ENCODE measurements around the gene PLP1.
"Not testable (repeated sequence)": the region's sequence is repeated elsewhere in the genome, so short reads cannot be mapped to it uniquely, and the experiment has no call there.

Gene PLP1

GRCh38 chrX:103780336-103781061, 3.9 kb downstream of the PLP1 start:
- no peak for DNase-seq (ENCODE audit: low read depth)

DNA sequence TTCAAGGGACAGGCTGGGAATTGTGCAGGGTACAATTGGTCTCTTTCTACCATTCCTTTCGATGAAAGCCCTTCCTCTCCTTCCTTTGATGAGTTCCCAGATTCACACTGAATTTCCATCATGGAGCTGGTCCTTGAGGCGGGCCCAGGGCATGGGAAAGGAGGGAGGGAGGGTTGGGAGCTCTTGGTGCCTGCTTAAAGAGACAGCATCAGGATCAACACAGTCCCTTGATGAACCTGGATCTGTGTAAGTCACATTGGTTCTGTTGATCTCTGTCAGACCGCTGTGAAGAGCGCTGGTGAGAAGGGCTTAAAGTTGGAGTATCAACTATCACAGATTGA, 4.4 kb downstream of the PLP1 start:
- DNase-seq (ENCODE audit: low read depth), result no peak

DNA sequence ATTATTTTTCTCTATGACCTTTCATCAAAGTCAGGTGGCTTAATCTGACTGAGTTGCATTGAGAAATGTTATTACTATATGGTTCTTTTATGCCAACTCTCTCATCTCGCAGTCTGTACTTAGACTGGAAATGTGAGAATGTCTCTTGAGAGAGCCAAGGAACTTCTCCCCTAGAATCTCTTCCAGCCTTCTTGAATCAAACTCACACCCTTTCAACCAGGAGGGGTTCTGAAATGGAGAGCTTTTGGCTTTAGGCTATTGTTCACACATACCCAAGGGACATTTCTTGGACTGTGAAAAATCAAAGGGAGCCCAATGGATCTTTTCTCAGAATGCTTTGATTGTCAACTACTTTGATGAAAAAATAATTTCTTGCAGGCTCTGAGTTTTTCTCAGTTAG, 5.1 kb downstream of the PLP1 start:
- DNase-seq (ENCODE audit: low read depth), result no peak

GRCh38 chrX:103782640-103783039, 6.0 kb downstream of the PLP1 start:
- DNase-seq (ENCODE audit: low read depth), result no peak

DNA sequence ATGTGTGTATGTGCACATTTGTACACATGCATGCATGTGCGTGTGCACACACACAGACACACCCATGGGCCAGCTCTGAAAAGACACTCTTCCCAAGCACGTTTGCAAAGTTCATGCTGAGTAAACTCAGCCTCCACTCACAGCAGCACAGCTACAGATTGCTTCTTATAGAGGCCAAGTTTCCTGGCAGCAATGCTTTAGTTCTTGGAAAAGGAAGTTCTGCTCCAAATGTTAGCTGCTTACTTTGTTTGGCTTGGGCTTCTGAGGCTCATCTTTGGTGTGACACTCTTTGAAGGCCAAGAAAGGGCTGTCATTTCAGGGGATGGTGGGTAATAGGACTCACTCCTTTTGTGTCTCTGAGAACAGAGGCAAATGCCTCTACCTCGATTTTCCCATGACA, 6.6 kb downstream of the PLP1 start:
- no peak for DNase-seq (ENCODE audit: low read depth)

- DNase-seq (ENCODE audit: low read depth), result no peak
These were observed 7.3 kb downstream of the PLP1 start for GRCh38 chrX:103783971-103784370.

- no peak for DNase-seq (ENCODE audit: low read depth)
These were observed 12.4 kb downstream of the PLP1 start for GRCh38 chrX:103789004-103789403.

GRCh38 chrX:103791228-103791627, 14.6 kb downstream of the PLP1 start:
- no peak for DNase-seq (ENCODE audit: low read depth)

DNA sequence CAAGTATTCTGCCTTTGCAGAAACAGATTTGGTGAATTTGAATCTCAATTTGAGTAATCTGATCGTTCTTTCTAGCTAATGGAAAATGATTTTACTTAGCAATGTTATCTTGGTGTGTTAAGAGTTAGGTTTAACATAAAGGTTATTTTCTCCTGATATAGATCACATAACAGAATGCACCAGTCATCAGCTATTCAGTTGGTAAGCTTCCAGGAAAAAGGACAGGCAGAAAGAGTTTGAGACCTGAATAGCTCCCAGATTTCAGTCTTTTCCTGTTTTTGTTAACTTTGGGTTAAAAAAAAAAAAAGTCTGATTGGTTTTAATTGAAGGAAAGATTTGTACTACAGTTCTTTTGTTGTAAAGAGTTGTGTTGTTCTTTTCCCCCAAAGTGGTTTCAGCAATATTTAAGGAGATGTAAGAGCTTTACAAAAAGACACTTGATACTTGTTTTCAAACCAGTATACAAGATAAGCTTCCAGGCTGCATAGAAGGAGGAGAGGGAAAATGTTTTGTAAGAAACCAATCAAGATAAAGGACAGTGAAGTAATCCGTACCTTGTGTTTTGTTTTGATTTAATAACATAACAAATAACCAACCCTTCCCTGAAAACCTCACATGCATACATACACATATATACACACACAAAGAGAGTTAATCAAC, 15.3 kb downstream of the PLP1 start:
- no peak for DNase-seq (ENCODE audit: low read depth)

- DNase-seq (ENCODE audit: low read depth), result peak; percentile 60
These were observed 16.4 kb downstream of the PLP1 start for GRCh38 chrX:103792916-103793544.

DNA sequence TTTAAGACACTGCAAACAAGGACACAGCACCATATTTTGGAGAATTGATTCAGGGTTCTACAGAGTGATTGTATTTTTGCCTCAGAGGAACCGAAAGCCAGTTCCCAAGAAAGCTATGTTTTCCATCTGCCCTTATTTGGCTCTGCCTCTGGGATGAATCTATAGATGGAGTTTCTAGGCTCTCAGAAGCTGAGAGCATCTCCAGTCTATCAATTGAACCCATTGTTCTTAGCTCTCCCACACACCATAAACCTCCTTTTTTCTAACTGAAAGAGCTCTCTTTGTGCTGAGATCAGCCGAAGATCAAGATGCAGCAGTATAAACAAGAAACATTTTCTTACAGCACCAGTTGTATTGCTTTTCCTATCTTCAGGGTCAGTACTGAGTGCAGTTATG, 16.9 kb downstream of the PLP1 start:
- no peak for DNase-seq (ENCODE audit: low read depth)

- DNase-seq (ENCODE audit: low read depth), result no peak
These were observed 17.5 kb downstream of the PLP1 start for GRCh38 chrX:103794119-103794518.

DNA sequence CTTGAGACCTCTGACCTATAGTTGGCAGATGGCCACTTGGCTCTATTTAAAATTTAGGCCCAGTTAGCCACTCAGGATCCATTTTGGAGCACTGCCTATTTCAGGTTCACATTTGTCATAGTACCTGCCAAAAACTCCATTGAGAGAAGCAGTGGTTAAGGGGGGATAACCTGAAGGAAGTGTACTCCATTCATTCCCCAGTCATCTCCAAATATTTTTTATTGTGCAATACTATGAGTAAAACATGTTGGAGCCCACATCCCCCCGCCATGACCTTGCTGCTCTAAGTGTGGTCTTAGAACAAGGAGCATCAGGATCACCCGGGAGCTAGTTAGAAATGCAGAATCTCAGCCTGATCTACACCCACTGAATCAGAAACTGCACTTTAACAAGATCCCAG, 21.1 kb downstream of the PLP1 start:
- no peak for DNase-seq (ENCODE audit: low read depth)

DNA sequence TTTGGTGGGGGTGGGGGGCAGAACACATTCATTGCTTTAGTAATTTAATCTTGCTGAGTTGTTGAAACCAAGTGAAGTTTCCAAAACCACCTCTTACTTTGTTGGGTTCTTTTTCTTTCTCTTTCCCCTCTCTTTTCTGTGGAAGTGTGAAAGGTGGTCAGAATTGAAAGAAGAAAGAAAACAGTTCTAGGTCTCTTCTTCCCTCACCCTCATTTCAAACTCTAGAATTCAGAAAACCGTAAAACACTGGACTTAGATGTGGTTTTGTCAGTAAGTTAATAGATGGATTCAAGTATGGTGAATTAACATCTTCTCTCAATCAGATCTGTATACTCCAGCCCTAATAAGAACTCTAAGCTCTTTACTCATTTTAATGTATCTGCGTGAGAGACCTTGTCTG, 23.7 kb downstream of the PLP1 start:
- no peak for DNase-seq (ENCODE audit: low read depth)

- no peak for DNase-seq (ENCODE audit: low read depth)
These were observed 29.2 kb downstream of the PLP1 start for GRCh38 chrX:103805860-103806259.

DNA sequence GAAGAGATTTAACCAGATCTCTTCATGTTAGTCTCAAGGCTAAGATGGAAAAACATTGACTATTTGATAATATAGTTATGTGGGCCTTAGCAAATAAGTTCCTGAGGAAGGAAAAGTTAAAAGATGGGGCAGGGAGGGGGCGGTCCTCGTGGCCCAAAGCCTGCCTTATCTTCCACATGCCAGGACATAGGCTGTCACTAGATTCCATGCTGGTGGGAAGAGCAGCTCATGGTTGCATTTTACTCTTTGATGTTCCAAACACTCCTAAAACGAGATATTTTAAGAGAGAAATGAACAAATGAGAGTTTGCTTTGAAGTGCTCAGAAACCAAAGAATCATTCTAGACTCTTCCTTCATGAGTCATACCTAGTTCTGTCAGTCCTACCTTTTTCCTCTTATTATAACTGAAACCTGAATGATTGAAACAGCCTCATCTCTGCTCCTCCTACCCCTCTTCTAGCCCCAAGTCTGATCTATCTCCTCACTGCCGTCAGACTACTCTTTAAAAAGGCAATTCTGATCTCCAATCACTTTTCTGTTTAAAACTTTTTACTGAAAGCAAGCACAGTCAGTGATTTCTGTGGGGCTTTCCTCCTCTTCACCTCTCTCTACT, 30.3 kb downstream of the PLP1 start:
- no peak for DNase-seq (ENCODE audit: low read depth)

DNA sequence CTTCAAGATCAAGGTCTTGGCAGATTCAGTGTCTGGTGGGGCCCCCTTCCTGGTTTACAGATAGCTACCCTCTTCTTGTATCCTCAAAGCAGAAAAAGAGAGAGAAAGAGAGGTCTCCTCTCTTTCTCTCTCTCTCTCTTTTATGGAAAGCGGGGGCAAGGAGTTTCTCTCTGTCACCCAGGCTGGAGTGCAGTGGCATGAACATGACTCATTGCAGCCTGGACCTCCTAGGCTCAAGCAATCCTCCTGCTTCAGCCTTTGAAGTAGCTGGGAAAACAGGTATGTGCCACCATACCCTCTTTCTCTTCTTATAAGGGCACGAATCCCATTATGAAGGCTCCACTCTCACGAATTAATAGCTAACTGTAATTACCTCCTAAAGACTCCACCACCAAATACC, 35.2 kb downstream of the PLP1 start:
- no peak for DNase-seq (ENCODE audit: low read depth)

GRCh38 chrX:103817101-103817500, 40.5 kb downstream of the PLP1 start:
- not testable (repeated sequence) for DNase-seq (ENCODE audit: low read depth)

DNA sequence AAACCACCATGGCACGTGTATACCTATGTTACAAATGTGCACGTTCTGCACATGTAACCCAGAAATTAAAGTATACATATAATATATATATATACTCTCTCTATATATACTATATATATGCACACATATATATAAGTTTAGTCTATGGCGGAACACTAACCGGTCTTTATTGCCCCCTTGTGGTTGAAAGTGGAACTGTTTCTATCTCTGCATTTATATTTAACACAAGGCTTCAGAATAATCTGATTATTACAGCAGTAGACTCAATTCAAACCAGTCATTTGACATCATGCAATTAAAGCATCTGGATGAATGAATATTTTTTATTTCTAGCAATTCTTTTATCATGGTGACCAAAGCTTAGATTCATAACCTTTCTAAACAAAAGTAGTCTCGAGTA, 40.9 kb downstream of the PLP1 start:
- no peak for DNase-seq (ENCODE audit: low read depth)

DNA sequence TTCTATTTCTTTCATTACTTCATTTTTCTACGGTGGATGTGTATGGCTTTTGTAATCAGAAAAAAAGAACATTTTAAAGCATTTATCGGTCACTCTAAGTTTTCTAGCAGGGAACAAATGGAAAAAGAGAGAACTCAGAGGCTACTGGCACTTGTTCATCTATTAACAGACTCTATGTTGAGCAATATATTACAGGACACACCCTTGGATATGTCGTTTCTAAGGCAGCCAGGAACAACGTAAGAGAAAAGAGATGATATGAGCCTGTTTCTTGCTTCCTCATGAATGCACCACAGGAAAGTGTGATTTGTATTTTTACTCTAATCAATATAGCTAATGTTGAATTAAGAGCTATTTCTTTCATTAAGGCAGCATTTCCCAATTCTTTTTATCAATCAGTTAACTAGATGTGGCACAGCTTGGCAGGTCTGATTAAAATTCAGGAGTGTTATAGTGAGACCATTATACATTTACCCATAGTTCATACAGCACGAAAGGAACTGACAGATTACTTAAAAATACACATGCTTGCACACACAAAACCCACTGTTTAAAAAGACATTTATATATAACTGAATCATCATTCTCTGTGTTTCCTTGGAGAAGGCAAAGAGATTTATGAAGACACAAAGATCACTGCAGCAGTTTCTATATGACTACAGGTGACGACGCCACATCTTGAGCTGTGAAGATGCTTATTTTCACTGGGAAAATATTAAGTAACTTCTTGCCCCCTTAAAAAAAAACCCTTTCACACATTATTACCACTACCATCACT, 42.4 kb downstream of the PLP1 start:
- DNase-seq (ENCODE audit: low read depth), result peak; percentile 17

DNA sequence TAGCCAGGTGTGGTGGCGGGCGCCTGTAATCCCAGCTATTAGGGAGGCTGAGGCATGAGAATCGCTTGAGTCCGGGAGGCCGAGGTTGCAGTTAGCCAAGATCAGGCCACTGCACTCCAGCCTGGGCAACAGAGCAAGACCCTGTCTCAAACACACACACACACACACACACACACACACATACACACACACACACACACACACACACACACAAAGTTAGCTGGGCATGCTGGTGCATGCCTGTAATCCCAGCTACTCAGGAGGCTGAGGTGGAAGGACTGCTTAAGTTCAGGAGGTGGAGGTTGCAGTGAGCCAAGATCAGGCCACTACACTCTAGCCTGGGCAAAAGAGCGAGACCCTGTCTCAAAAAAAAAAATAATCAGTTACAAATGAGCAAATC, 44.2 kb downstream of the PLP1 start:
- DNase-seq (ENCODE audit: low read depth), result not testable (repeated sequence)

- DNase-seq (ENCODE audit: low read depth), result no peak
These were observed 47.0 kb downstream of the PLP1 start for GRCh38 chrX:103823591-103823990.
